Measurements from ENCODE around the gene FOS.
"Not testable (repeated sequence)": the region's sequence is repeated elsewhere in the genome, so short reads cannot be mapped to it uniquely, and the experiment has no call there.

FOS gene

GRCh38 chr14:75277008-75277814 is 1.4 kb upstream of the FOS start:
- peak; percentile 50 for DNase-seq (ENCODE audit: low spot score)

- DNase-seq (ENCODE audit: low spot score) = no peak
These were observed 710 bp upstream of the FOS start for GRCh38 chr14:75277815-75278421.

GRCh38 chr14:75279153-75279762 is 630 bp downstream of the FOS start:
- DNase-seq (ENCODE audit: low spot score) = peak; percentile 28

GRCh38 chr14:75279763-75280290 is 1.2 kb downstream of the FOS start:
- DNase-seq (ENCODE audit: low spot score) = no peak

GRCh38 chr14:75280291-75280830 is 1.7 kb downstream of the FOS start:
- no peak for DNase-seq (ENCODE audit: low spot score)

- no peak for DNase-seq (ENCODE audit: low spot score)
These were observed 2.4 kb downstream of the FOS start for GRCh38 chr14:75280831-75281653.

- DNase-seq (ENCODE audit: low spot score) = no peak
These were observed 3.0 kb downstream of the FOS start for GRCh38 chr14:75281654-75282019.

GRCh38 chr14:75282170-75282554 is 3.5 kb downstream of the FOS start:
- DNase-seq (ENCODE audit: low spot score) = no peak

- DNase-seq (ENCODE audit: low spot score) = not testable (repeated sequence)
These were observed 4.0 kb downstream of the FOS start for GRCh38 chr14:75282555-75283161.

GRCh38 chr14:75283162-75283832 is 4.7 kb downstream of the FOS start:
- DNase-seq (ENCODE audit: low spot score) = no peak

GRCh38 chr14:75283833-75284563 is 5.4 kb downstream of the FOS start:
- DNase-seq (ENCODE audit: low spot score) = no peak

- DNase-seq (ENCODE audit: low spot score) = no peak
These were observed 6.7 kb downstream of the FOS start for GRCh38 chr14:75285331-75285730.

- DNase-seq (ENCODE audit: low spot score) = no peak
These were observed 7.7 kb downstream of the FOS start for GRCh38 chr14:75286313-75286712.

- DNase-seq (ENCODE audit: low spot score) = no peak
These were observed 11.3 kb downstream of the FOS start for GRCh38 chr14:75289840-75290388.

GRCh38 chr14:75290851-75291250 is 12.2 kb downstream of the FOS start:
- no peak for DNase-seq (ENCODE audit: low spot score)

- no peak for DNase-seq (ENCODE audit: low spot score)
These were observed 12.7 kb downstream of the FOS start for GRCh38 chr14:75291331-75291730.

- no peak for DNase-seq (ENCODE audit: low spot score)
These were observed 13.5 kb downstream of the FOS start for GRCh38 chr14:75292101-75292563.

- no peak for DNase-seq (ENCODE audit: low spot score)
These were observed 14.3 kb downstream of the FOS start for GRCh38 chr14:75292886-75293285.

GRCh38 chr14:75293920-75294648 is 15.5 kb downstream of the FOS start:
- peak; percentile 95 for DNase-seq (ENCODE audit: low spot score)

Data from activated CD4-positive, alpha-beta T cell treated with anti-CD3 and anti-CD28 coated beads, Interleukin-2, Interleukin-4, amounts not matched to agents 100 ng/mL and 50 ng/mL, durations not matched to agents 16 hours and 8 hours (primary cell).